Fibroblast of upper back skin (primary cell): Measurements from ENCODE around the gene DLG3.
"Not testable (repeated sequence)": the region's sequence is repeated elsewhere in the genome, so short reads cannot be mapped to it uniquely, and the experiment has no call there.

ENCODE experiments used
- DNase-seq: peaks from one replicate; pipeline ENCODE4 v3.0.0-alpha.2; 2013

The DLG3 gene

GRCh38 chrX:70477734-70478075 lies 33.1 kb downstream of the DLG3 start:
- DNase-seq = no peak

GRCh38 chrX:70478526-70479245 lies 34.1 kb downstream of the DLG3 start:
- no peak for DNase-seq

GRCh38 chrX:70479247-70479921 lies 34.7 kb downstream of the DLG3 start:
- peak; percentile 66 for DNase-seq

- DNase-seq = no peak
Observed at GRCh38 chrX:70479922-70480659, 35.5 kb downstream of the DLG3 start.

- DNase-seq = no peak
Observed at GRCh38 chrX:70480660-70481018, 36.0 kb downstream of the DLG3 start.

GRCh38 chrX:70481471-70482270 lies 37.0 kb downstream of the DLG3 start:
- DNase-seq = no peak

- no peak for DNase-seq
Observed at GRCh38 chrX:70482300-70482699, 37.7 kb downstream of the DLG3 start.

GRCh38 chrX:70485466-70485865 lies 40.8 kb downstream of the DLG3 start:
- no peak for DNase-seq

- DNase-seq = no peak
Observed at GRCh38 chrX:70488856-70489255, 44.2 kb downstream of the DLG3 start.

- DNase-seq = peak; percentile 9
Observed at GRCh38 chrX:70494441-70494840, 49.8 kb downstream of the DLG3 start.

- no peak for DNase-seq
Observed at GRCh38 chrX:70496491-70496890, 51.9 kb downstream of the DLG3 start.

- no peak for DNase-seq
Observed at GRCh38 chrX:70497026-70497425, 52.4 kb downstream of the DLG3 start.

GRCh38 chrX:70498129-70498528 lies 53.5 kb downstream of the DLG3 start:
- DNase-seq = no peak

GRCh38 chrX:70500826-70501225 lies 56.2 kb downstream of the DLG3 start:
- DNase-seq = no peak

GRCh38 chrX:70504772-70505450 lies 60.3 kb downstream of the DLG3 start:
- DNase-seq = no peak

GRCh38 chrX:70505451-70505841 lies 60.8 kb downstream of the DLG3 start:
- no peak for DNase-seq

- DNase-seq = peak; percentile 16
Observed at GRCh38 chrX:70508296-70508911, 63.8 kb downstream of the DLG3 start.

GRCh38 chrX:70509078-70509477 lies 64.4 kb downstream of the DLG3 start:
- DNase-seq = no peak

GRCh38 chrX:70515270-70515669 lies 70.6 kb downstream of the DLG3 start:
- not testable (repeated sequence) for DNase-seq

GRCh38 chrX:70515692-70516091 lies 71.1 kb downstream of the DLG3 start:
- DNase-seq = not testable (repeated sequence)

GRCh38 chrX:70525733-70526132 lies 81.1 kb downstream of the DLG3 start:
- no peak for DNase-seq

GRCh38 chrX:70527053-70527452 lies 82.4 kb downstream of the DLG3 start:
- no peak for DNase-seq
